HEK293 (cell line): Measurements from ENCODE around the gene SLC2A4RG.

Source experiments
- CTCF ChIA-PET: fragments of 350-600 bp; formaldehyde crosslinking; extraction: SDS; loops from one replicate; lab custom pipeline; 2021; ENCODE audit warnings: antibody characterized with exemption; lab: Yijun Ruan, JAX
- POLR2A ChIA-PET: fragments of 300-600 bp; formaldehyde crosslinking; extraction: SDS; loops from one replicate; lab custom pipeline; 2020; ENCODE audit warnings: antibody characterized with exemption, inconsistent platforms; lab: Yijun Ruan, JAX
- H3K27ac ChIP-seq: fragments of 200-500 bp; sonication (Bioruptor generic); 2 replicates; pipeline ENCODE4 v1.5.1; 2014; ENCODE audit warnings: low read depth, low read length, control low read depth, inconsistent platforms; ENCODE audit errors: extremely low read depth
- H3K36me3 ChIP-seq, 2 experiments: fragments of 200-500 bp in 1 of 2; sonication (Bioruptor generic) in 1 of 2; 1 replicate in 1 of 2; 2 replicates in 1 of 2; pipeline ENCODE4 v1.5.1; 2014 to 2017; ENCODE audit warnings: inconsistent platforms in 2 of 2, low read length in 2 of 2; ENCODE audit not compliant: control insufficient read depth in 2 of 2, insufficient read depth in 1 of 2
- H3K4me1 ChIP-seq: fragments of 200-500 bp; sonication (Bioruptor generic); 2 replicates; pipeline ENCODE4 v1.5.1; 2014; ENCODE audit warnings: mild to moderate bottlenecking, low read length, inconsistent platforms; ENCODE audit not compliant: control insufficient read depth, insufficient read depth
- H3K4me3 ChIP-seq: 2 replicates; pipeline ENCODE4 v1.5.1; 2011; ENCODE audit warnings: low read depth, mild to moderate bottlenecking, control low read depth, low read length, moderate library complexity
- H3K9me3 ChIP-seq: fragments of 200-500 bp; sonication (Bioruptor generic); 2 replicates; pipeline ENCODE4 v1.5.1; 2014; ENCODE audit warnings: low read depth, low read length, inconsistent platforms; ENCODE audit not compliant: control insufficient read depth, insufficient read depth
- FEZF1 ChIP-seq: fragments of 450-650 bp; formaldehyde crosslinking; IDR thresholded peaks from 2 replicates; pipeline ENCODE4 v1.5.1; 2016; ENCODE audit warnings: missing biosample characterization, missing genetic modification characterization
- GLIS1 ChIP-seq: fragments of 450-650 bp; formaldehyde crosslinking; IDR thresholded peaks from 2 replicates; pipeline ENCODE4 v1.5.1; 2016; ENCODE audit warnings: missing biosample characterization, missing genetic modification characterization
- HOXA7 ChIP-seq: sonication (generic); formaldehyde crosslinking; IDR thresholded peaks from 2 replicates; pipeline ENCODE4 v1.8.1; 2022; ENCODE audit warnings: missing genetic modification reagents, borderline replicate concordance
- KLF16 ChIP-seq: fragments of 450-650 bp; formaldehyde crosslinking; IDR thresholded peaks from 2 replicates; pipeline ENCODE4 v1.5.1; 2017; ENCODE audit warnings: missing biosample characterization, missing genetic modification characterization
- KLF7 ChIP-seq: fragments of 450-650 bp; formaldehyde crosslinking; IDR thresholded peaks from 2 replicates; pipeline ENCODE4 v1.5.1; 2016; ENCODE audit warnings: missing biosample characterization, missing genetic modification characterization, borderline replicate concordance
- SCRT1 ChIP-seq: fragments of 450-650 bp; formaldehyde crosslinking; IDR thresholded peaks from 2 replicates; pipeline ENCODE4 v1.5.1; 2016; ENCODE audit warnings: missing biosample characterization, missing genetic modification characterization, borderline replicate concordance
- SCRT2 ChIP-seq: fragments of 450-650 bp; formaldehyde crosslinking; IDR thresholded peaks from 2 replicates; pipeline ENCODE4 v1.5.1; 2016; ENCODE audit warnings: missing biosample characterization, missing genetic modification characterization
- ZBTB44 ChIP-seq: fragments of 450-650 bp; IDR thresholded peaks from 2 replicates; pipeline ENCODE4 v1.5.1; 2018; ENCODE audit warnings: missing biosample characterization, mild to moderate bottlenecking, missing genetic modification characterization
- ZBTB7A ChIP-seq: fragments of 450-650 bp; formaldehyde crosslinking; IDR thresholded peaks from 2 replicates; pipeline ENCODE4 v1.5.1; 2016; ENCODE audit warnings: low read depth, missing biosample characterization, missing genetic modification characterization
- ZEB2 ChIP-seq: fragments of 450-650 bp; formaldehyde crosslinking; IDR thresholded peaks from 2 replicates; pipeline ENCODE4 v1.5.1; 2016; ENCODE audit warnings: missing biosample characterization, missing genetic modification characterization
- ZFHX2 ChIP-seq: fragments of 450-650 bp; formaldehyde crosslinking; conservative IDR thresholded peaks from 2 replicates; pipeline ENCODE4 v1.5.1; 2016; ENCODE audit warnings: missing biosample characterization, missing genetic modification characterization
- ZNF341 ChIP-seq: fragments of 450-650 bp; formaldehyde crosslinking; IDR thresholded peaks from 2 replicates; pipeline ENCODE4; 2016; ENCODE audit warnings: low read depth, missing biosample characterization, missing genetic modification characterization
- ZNF449 ChIP-seq: fragments of 450-650 bp; formaldehyde crosslinking; IDR thresholded peaks from 2 replicates; pipeline ENCODE4 v1.5.1; 2017; ENCODE audit warnings: missing biosample characterization, mild to moderate bottlenecking, missing genetic modification characterization, moderate library complexity
- ZNF48 ChIP-seq: fragments of 450-650 bp; formaldehyde crosslinking; IDR thresholded peaks from 2 replicates; pipeline ENCODE4 v1.5.1; 2016; ENCODE audit warnings: missing biosample characterization, missing genetic modification characterization
- ZNF501 ChIP-seq: fragments of 450-650 bp; formaldehyde crosslinking; IDR thresholded peaks from 2 replicates; pipeline ENCODE4 v1.5.1; 2016; ENCODE audit warnings: missing biosample characterization, missing genetic modification characterization
- ZNF629 ChIP-seq: fragments of 450-650 bp; formaldehyde crosslinking; IDR thresholded peaks from 2 replicates; pipeline ENCODE4 v1.5.1; 2017; ENCODE audit warnings: missing biosample characterization, missing genetic modification characterization
- ZNF664 ChIP-seq: fragments of 450-650 bp; formaldehyde crosslinking; IDR thresholded peaks from 2 replicates; pipeline ENCODE4 v1.5.1; 2016; ENCODE audit warnings: missing biosample characterization, missing genetic modification characterization
- ZNF677 ChIP-seq: fragments of 450-650 bp; IDR thresholded peaks from 2 replicates; pipeline ENCODE4 v1.5.0; 2018; ENCODE audit warnings: missing biosample characterization, mild to moderate bottlenecking, missing genetic modification characterization, moderate library complexity
- ZNF777 ChIP-seq: fragments of 450-650 bp; formaldehyde crosslinking; IDR thresholded peaks from 2 replicates; pipeline ENCODE4 v1.5.1; 2017; ENCODE audit warnings: missing biosample characterization, missing genetic modification characterization, borderline replicate concordance
- ZNF791 ChIP-seq: fragments of 450-650 bp; formaldehyde crosslinking; IDR thresholded peaks from 2 replicates; pipeline ENCODE4 v1.5.1; 2016; ENCODE audit warnings: missing biosample characterization, missing genetic modification characterization
- ZXDB ChIP-seq: fragments of 450-650 bp; formaldehyde crosslinking; IDR thresholded peaks from 2 replicates; pipeline ENCODE4 v1.5.1; 2016; ENCODE audit warnings: missing biosample characterization, missing genetic modification characterization

Gene SLC2A4RG

DNA sequence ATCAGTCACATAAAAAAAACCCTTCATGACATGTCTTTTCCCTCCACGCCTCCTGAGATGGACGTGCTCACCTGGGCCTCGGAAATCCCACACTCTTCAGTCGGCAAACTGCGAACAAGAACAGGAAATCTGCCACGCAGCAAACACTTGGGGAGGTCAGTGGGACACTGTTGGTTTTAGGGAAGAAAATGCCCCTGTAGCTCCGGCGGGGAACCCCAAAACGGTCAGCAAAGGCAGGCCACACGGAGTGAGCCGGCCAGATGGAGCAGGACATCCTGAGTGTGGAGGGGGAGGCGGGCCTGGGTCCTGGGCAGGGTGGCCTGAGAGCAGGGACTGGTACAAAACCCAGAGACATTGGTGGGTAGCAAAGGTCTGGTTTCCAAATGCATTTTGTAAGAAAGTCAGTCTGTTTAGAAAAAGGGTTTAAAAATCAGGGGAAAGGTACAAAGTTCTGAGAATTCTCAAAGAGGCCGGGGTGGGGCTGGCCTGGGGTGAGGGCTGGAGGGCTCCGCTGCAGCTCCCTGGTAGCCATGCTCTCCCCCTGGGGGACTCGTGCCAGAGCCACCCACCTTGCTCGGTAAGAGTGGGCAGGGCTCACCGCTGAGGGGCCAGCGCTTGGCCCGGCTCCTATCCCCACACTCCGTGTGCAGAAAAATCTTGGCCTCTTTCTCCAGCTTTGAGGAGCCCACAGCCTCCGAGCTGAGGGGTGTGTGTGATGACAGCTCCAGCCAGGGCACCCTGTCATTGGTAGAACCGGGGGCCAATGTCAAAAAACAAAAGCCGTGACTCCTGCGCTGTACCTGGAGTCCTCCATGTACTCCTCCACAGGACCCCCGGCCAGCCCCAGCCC is 5.2 kb downstream of the SLC2A4RG start:
- H3K27ac ChIP-seq: no peak overlapping the region
- POLR2A ChIA-PET: interaction anchor here (1.0 kb wide), 1 partner anchor 8 kb away, joined by 3 read pairs; the partner anchor contains the start of gene LIME1
- 0 out of 2 replicates have a peak, but pooled peaks have one; percentile 11 for TF ChIP-seq ZFHX2 (tag by site-specific recombination)
- no peak for TF ChIP-seq HOXA7 (CRISPR knock-in tag)
- no peak for TF ChIP-seq FEZF1
- TF ChIP-seq KLF7 (tag by site-specific recombination): no peak

DNA sequence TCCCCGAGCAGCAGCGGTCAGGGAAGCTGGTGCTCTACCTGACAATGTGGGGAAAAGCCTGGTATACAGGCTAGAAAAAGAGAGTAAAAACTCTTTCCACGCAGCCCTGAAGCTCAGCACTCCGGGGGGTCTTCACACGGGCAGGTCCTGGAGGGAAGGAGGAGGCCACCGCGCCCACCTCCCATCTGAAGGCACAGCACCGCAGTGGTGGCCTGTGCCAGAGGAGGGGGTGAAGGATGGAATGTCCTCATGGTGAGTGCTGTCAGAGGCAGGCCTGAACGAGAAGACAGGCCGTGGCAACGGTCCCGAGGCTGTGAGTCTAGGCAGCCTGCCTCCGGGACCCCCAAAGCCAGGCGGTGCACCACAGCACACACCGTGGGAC is 5.8 kb downstream of the SLC2A4RG start:
- ChIA-PET CTCF (interaction anchor here (0.6 to 1.3 kb wide), 2 partner anchors 113 to 229 kb away, joined by 3 to 5 read pairs; no protein-coding TSS in a partner anchor), POLR2A (interaction anchor here (1.0 kb wide), 1 partner anchor 8 kb away, joined by 3 read pairs; the partner anchor contains the start of gene LIME1)
- H3K4me3 ChIP-seq: no peak overlapping the region
- H3K9me3 ChIP-seq: no peaks in the 10 kb centered on the region
- H3K4me1 ChIP-seq: no peaks in the 10 kb centered on the region
- peaks cover 4 to 28% of the 10 kb centered on the region in 2 experiments; a peak in 1 of 3 replicates for H3K36me3 ChIP-seq
- no peak overlapping the region for H3K27ac ChIP-seq
- TF ChIP-seq ZBTB44 (tag by site-specific recombination) (no peak), ZNF449 (tag by site-specific recombination) (no peak), ZNF677 (tag by site-specific recombination) (no peak), KLF16 (tag by site-specific recombination) (no peak), ZEB2 (tag by site-specific recombination) (no peak), ZNF629 (tag by site-specific recombination) (no peak), ZNF341 (tag by site-specific recombination) (peak; percentile 84), ZXDB (no peak), ZNF664 (no peak), ZNF48 (no peak), GLIS1 (tag by site-specific recombination) (peak; percentile 84), ZNF501 (no peak), SCRT1 (no peak)

More for the DNA sequence above, 5.2 kb downstream of the SLC2A4RG start:
- Histone ChIP-seq H3K9me3 (no peaks in the 10 kb centered on the region), H3K4me3 (no peak overlapping the region), H3K4me1 (no peaks in the 10 kb centered on the region), H3K36me3 (peaks cover 4 to 28% of the 10 kb centered on the region in 2 experiments; a peak in 1 of 3 replicates)
- CTCF ChIA-PET: interaction anchor here (0.6 to 1.3 kb wide), 2 partner anchors 113 to 229 kb away, joined by 3 to 5 read pairs; no protein-coding TSS in a partner anchor

DNA sequence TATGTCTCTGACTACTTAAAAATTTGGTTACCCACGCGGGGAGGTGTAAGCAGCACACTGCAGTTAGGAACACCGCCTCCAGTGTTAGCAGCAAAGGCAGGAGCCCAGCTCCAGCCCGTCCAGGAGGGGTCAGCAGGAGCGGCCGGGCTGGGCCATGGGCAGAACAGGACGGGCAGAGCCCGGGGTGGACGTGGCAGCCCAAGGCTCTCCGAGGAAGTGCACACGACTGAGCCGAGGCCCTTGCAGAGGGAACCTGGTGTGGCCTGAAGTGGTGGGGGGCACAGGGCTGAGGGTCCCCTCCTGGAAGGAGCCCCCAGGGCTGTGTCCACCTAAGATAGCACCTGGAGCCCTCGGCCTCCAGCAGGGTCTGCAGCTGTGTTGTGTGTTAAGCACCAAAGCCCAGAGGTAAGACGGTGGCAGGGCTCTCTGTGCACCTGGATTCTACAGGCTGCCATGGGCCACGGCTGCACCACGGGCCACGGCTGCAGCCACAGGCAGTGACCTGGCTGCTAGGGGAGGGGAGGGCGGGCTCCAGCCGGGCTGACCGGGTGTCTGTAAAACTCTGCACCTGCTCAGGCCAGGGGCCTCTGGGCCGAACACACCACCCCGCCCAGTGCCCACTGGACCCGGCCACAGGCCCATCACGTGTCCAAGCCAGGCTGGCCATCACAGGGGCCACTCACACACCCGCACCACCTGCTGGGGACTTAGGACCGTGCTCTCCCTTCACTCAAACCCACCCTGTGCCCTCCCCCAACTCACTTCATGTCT is 6.6 kb downstream of the SLC2A4RG start:
- CTCF ChIA-PET: interaction anchor here (0.6 to 1.3 kb wide), 2 partner anchors 112 to 228 kb away, joined by 3 to 5 read pairs; no protein-coding TSS in a partner anchor
- H3K4me1 ChIP-seq: no peaks in the 10 kb centered on the region
- POLR2A ChIA-PET: interaction anchor here (0.6 kb wide), 2 partner anchors 95 to 132 kb away, joined by 3 to 5 read pairs; no protein-coding TSS in a partner anchor
- H3K27ac ChIP-seq: no peak overlapping the region
- no peaks in the 10 kb centered on the region for H3K9me3 ChIP-seq
- peaks cover 4 to 26% of the 10 kb centered on the region in 2 experiments; a peak in 1 of 3 replicates for H3K36me3 ChIP-seq
- H3K4me3 ChIP-seq: no peak overlapping the region
- TF ChIP-seq ZNF677 (tag by site-specific recombination) (no peak), KLF7 (tag by site-specific recombination) (no peak), SCRT2 (tag by site-specific recombination) (0 out of 2 replicates have a peak, but pooled peaks have one; percentile 10), ZBTB7A (tag by site-specific recombination) (no peak), ZNF791 (tag by site-specific recombination) (no peak), ZNF777 (tag by site-specific recombination) (no peak)
